ENCODE measurements around the gene KIF16B.

The KIF16B gene

DNA sequence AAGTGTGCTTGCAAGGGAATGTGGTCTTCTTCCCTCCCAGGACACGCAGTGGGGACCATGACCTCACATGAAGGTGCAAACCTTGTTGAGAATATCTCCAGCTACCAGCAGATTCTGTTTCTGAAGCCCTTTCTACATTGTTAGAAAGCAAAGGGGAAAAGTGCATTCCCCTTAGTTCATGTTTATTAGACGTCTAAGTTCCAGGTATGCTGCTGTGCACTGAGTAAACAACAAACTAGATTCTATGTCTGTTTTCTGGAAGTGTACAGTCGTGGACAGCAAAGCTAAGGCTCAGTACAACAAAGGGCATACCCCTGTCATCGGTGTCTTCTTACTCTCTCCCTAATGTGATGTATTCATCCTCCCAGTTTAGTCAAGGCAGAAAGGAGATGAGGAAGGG is 178.5 kb downstream of the KIF16B start:
- DNase-seq (ENCODE audit: low spot score), result no peak

DNA sequence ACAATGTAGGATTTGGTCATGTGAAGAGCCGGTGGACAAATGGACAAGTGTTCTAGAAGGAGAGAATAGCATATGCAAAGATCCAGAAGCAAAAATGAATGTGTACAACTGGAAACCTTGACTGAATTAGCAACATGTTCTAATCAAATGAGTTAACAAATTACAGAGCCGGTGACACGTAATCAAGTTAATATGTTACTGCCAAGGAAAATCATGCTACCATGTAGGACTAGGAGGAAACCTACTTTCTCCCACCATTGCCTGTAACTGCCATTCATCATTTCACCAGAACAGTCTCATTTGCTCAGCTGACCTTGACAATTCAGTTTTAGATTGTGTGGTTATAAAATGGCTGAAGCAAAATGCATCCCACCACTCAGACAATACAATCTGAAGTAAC is 179.4 kb downstream of the KIF16B start:
- DNase-seq (ENCODE audit: low spot score), result no peak

DNA sequence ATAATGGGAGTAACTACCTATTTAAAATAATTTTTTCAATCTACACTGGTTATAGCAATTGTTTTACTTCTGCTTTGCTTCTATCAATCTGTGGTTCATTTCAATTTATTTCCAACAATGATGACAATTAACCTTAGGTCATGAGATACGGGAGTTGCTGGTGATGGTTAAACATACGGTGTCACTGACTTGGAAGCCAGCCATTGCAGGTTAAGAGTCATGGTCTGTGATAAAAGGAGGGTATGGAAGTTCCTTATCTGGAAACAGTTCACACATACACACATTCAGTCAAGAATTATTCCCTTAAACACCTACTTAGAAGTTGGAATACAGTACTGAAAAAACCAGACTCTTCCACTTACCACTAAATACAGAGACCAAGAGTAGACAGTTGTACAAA is 180.0 kb downstream of the KIF16B start:
- no peak for DNase-seq (ENCODE audit: low spot score)

DNA sequence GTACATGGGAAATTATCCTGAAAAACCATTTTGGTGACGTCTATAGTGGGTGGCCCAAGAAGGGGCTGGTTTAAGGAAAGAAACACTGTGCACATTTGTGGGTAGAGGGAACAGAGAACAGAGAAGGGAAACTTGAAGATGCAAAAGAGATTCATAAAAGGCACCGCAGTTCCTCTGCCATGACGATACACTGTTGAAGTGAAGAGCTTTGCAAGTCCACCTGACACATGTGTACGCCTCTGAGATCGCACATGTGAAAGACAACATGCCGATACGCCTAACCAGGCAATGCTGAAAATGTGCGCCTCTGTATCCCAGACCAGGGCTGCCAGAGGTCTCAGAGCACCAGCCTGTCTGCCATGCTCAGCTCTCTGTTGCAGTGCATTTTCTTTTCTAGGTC is 180.9 kb downstream of the KIF16B start:
- DNase-seq (ENCODE audit: low spot score), result no peak

DNA sequence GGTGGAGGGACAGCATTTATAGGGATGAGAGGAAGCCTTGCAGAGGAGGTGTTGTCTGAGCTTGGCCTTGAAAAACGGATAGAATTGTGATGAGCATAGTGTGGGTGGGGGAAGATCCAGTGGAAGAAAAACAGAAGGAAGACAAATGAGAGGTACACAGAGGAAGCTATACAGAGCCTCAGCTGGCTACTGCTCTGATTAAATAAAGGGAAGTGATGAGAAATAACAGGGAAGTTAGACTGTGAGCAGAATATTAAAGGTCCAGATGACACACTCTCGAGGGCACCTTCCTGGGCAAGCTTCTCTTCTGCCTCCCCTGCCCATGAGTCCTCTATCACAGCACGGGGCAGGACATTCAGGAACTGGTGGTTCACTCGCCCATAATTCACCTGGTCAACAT is 182.3 kb downstream of the KIF16B start:
- DNase-seq (ENCODE audit: low spot score), result no peak

DNA sequence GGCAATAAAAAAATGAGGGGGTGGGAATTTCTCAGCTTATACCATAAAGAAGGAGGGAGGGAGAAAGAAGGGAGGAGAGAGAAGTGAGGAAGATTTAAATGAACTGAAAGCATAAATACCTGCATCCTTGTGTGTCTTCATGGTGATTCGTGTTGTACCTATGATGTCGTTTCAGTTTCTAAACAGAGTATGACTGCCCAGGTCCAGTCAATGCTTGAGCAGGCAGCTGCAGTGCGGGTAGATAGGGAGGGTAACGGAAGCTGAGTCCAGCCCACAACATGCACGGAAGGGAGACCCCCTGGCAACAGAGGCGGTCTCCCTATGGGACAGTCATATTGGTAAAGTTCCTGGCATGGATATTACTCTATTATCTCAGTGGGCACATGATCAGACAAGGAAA is 184.5 kb downstream of the KIF16B start:
- no peak for DNase-seq (ENCODE audit: low spot score)

DNA sequence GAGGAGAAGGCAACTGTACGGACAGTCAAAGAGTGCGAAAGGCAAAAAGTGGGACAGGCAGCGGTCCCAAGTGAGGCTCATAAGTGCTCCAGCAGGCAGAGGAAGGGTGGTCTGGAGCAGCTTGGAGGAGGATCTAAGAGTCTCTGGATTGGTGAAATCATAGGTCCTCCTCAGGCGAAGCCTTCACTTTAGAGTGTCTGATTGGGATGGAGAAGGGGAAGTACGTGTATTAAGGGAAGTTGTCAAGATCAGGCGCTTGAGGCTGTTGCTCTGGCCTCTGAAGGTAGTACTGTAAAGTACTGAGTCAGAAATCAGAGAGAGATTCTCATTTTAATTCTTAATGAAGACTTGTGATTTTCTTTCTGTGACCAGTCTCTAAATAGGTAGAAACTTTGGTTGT is 185.6 kb downstream of the KIF16B start:
- no peak for DNase-seq (ENCODE audit: low spot score)

DNA sequence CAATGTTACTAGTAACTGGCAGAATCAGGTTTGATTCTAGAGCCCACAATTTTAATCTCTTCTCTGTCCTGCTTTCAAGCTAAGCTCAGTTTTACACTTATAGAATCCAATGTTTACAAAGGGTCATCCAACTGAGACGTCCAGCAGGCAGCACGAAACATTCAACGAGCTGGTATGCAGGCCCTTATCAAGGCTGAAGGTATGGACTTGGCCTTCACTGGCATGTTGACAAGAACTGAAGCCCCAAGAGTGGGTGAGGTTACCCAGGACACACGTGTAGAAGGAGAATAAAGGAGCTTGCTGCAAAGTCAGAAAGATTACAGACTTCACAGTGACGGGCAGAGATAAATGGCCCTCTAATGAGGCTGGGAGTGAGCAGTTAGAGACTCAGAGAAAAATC is 187.4 kb downstream of the KIF16B start:
- no peak for DNase-seq (ENCODE audit: low spot score)

DNA sequence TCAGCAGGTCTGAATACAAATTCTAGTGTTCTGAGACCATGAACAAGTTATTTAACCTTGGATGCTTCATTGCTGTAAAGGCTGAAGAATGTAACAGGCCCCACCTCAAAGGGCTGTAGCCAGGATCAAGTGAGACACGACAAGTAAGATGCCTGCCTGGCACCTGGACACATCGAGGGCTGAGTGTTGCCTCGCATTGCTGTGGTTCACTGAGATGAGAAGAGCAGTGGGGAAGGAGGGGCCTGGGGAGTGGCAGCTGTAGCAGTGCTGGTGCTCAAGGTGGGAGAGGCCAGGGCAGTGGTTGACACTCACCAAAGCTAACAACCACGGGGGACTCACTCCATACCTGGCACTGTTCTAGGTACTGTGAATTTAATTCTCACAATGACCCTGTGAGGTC is 187.8 kb downstream of the KIF16B start:
- DNase-seq (ENCODE audit: low spot score), result no peak

DNA sequence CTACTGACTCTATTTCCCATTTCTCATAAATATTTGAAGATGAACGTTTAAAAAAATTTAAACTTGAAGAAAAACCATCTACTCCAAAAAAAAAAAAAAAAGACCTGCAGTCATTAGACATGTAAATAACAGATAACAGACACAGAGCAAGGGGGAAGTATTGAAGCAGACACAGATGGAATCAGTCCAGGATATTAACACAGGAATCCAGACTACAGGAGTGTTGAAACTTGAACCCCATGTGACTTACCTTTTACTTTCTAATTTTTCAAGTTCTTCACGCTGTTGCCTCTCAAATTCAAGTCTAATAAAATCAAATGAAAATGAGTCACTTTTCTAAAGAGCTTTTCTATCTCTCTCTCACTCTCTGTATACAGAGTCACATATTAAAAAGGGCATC is 191.8 kb downstream of the KIF16B start:
- DNase-seq (ENCODE audit: low spot score), result no peak

DNA sequence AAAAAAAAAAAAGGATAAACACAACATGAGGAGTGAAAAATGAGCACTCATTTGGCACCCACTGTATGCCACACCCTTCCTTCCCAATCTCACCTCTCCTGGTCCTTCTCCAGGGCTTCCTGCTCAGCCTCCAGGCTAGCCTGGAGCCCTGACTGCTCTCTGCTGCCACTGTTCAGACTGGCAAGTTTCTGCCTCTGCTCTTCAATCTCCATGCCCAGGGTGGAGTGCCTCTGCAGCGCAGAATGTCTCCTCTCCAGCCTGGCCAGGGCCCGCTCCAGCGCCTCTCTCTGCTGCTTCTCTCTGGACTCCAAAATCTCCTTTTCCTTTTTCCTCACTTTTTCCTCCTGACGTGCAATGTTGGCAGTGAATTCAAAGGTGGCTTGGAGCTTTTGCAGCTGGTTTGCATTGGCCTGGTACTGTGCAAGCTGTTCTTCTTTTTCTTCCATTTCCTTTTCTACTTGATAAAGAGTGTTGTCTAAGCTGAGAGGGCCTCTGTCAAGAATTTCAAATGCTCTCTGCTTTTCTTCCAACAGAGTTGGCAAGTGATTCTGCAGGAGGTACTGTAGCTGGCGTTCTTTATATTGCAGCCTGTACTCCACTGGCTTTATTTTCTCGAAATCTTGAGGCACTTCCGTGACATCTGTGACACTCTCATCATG is 194.4 kb downstream of the KIF16B start:
- DNase-seq (ENCODE audit: low spot score), result no peak

DNA sequence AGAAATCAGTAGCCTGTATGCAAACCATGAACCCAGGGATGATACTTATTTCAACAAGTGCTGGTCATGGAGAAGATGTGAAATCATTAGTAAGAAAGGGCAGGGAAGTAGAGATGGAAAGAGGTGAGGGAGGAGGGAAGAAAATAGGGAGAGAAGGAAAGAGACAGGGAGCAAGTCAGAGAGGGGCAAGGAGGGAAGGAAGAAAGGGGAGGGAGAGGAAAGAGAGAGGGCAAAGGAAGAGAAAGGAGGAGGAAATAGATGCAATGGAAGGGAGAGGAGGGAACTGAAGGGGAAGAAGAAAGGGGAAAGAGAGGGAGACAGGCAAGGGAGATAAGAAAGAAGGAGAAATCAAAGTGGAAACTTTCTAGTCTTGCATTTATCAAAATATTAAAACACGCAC is 195.1 kb downstream of the KIF16B start:
- DNase-seq (ENCODE audit: low spot score), result no peak

DNA sequence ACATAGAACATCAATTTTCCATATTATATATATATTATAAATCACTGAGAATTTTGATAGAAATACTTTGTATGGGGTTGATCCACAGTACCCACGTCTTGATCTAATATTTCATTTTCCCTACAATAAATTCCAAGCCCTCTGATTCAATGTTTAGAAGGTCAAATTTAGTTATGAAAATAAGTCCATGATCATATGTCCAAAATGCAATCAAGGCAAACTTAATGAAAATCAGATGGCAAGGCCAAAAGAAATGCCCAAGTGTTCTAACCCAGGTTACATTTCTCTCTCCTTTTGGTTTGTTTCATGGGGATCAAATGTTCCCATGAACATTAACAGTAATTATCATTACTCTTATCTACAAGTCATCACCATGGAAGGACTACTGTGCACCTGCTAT is 203.8 kb downstream of the KIF16B start:
- no peak for DNase-seq (ENCODE audit: low spot score)

DNA sequence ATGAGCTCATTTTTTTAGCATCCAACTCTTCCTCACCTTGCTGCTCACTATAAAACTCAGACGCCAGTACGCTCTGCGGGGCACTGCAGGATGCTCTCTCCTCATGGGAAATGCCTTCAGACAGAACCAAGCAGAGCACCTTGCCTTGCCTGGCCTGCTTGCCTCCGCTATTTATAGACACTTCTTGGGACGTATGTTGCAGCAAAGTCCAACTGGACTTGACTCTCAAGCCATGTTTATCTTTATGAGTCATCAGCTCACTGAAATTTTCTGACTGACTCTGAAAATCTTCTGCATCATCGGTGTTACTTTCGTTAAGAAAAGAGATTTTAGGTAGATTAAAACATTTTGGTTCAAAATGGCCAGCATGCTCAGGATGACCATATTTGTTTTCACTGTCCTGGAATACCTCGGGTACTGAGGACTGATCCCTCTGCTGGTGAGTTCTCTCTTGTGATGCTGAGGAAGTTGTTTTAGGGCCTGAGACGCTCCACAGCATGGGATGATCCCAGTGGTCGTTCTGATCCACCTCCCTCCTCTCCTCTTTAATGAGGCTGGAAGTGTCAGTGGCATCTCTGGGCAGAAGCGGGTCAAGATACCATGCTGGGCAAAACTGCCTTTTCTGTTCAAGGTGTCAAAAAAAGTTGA is 204.5 kb downstream of the KIF16B start:
- DNase-seq (ENCODE audit: low spot score), result no peak

DNA sequence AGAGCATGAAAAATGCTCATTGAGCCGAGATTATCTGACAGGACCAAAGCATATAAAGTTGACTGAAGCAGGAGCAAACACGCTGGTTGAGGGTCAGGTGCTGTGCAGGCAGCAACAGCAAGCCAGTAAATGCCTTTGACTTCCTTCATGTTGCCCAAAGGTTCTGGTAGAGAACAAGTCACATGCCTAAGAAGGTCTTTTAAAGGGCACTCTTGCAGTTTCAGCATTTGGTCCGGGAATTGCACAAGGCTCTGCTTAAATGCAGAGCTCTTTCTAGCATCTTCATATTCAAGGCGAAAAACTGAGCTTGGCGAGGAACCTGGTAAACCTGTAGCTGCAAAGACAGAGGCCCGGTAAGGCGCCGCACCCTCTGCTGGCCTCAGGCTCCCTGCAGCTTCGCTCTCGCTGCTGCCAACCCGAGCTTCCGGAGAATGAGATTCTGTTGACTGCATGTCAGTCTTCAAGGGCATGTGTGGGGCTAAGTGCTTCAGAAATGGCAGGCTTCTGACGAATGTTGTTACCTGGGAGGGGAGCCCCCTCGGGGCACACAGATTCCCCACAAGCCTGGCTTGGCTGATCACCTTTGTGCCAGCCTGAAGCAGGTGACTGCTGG is 205.2 kb downstream of the KIF16B start:
- DNase-seq (ENCODE audit: low spot score), result no peak

DNA sequence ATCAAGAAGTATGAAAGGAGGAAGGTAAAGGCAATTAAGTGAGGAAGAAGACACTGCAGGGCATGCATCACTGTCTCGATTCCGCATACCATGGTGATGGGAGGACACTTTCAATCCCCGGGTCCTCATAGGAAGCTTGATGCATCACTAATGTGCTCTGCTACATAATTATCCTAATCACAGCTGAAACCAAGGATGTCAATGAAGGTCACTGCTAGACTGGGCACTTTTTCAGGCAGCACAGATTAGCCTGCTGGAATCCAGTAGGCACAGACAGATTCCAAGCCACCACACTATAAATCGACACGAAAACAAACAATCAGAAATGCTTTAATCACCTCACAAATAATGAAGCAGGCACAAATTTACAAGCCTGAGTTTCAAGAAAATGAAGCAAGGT is 206.7 kb downstream of the KIF16B start:
- no peak for DNase-seq (ENCODE audit: low spot score)

DNA sequence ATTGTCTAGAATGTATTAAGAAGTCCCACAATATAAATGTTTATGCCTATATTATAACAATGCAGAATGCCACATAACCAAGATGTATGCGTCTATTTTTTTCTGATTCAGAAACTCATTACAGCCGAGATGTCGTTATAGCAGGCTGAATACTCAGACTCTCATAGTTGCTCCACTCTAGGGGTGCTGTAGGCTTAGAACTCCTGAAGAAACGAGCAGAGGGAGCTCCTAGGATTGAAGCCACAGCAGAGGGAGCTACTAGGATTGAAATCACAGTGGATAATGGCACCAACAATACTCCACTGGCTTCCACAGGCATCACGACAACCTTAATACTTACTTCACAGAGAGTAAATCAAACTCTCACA is 208.9 kb downstream of the KIF16B start:
- DNase-seq (ENCODE audit: low spot score), result no peak

DNA sequence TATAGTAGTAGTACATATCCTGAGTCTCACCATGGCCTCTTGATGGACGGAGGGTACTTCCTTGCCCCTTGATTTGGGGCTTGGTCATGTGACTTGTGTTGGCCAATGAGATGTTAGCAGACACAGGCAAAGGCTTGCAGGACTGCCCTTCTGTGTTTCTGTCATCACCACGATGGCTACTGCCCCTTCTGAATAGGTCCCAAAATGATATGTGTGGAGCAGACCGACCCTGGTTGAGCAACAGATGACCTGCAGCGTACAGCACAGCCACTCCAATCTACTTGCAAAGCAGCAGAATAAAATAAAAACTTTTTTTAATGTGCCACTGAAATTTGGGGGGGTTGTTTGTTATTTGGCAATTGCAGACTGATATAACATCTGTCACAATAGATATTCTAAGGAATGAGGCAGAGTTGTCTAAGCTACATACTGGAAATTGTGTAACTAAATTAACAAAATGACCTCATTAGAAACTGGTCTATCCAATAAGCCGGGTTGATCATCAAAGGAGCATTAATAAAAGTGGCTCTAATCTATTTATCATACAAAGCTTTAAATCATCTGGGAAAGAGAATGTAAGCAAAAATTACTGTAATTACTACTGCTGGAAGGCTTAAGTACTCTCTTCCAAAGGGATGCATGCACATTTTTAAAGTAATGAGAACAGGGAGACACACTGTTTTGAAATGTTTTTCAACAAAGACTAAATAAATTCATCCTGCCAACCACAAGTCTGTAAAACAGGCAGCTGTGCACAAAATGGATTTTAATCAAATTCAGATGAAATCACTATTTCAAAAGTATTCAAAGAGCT is 209.5 kb downstream of the KIF16B start:
- DNase-seq (ENCODE audit: low spot score), result no peak

DNA sequence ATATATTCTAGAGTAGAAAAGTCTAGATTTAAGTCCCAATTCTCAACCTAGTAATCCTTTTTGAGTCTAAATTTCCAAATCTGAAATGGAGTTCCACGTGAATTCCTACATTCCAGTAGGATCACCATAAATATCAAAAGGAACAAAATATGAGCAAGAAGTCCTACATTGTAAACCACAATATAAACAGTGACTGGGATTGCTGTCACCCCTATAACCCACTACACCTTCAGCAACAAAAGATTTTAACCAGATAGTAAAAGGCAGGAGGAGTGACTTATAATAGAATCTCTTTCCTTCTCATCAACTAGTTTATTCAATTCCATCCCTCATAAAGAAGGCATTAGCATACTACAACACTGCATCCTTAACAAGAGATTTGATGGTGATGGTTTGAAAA is 210.6 kb downstream of the KIF16B start:
- DNase-seq (ENCODE audit: low spot score), result no peak

DNA sequence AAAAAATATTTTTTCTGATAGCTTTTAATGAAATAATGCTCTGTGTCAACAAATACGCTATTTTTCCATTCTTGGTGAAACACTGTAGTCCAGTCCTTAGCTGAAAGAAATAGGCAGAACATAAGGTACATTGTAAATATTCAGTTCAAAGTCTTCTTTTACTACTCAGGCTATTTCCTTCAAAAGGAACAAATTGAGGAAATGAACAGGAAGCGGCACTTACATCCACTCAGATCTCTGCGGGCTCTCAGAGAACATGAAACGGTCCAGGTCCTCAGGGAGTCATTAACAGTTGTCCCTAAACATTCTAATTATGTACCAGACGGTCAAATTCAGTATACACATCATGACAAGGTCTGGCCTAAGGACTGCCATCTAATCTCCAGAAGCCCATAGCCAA is 212.6 kb downstream of the KIF16B start:
- no peak for DNase-seq (ENCODE audit: low spot score)

DNA sequence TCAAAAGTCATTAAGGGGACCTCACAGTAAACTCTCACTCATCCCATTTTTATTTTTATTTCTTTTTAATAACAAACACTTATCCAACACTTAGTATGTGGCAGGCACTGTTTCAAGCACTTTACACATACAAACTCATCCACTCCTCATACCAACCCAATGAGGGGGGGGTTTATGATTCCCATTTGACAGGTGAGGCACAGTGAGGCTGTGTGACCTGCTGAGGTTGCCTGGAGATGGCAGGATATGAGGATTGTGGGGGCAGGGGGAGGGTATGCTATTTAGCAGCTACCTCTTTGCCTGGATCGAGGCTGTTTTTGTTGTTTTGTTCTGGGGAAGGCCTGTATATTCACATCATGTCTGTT is 219.8 kb downstream of the KIF16B start:
- DNase-seq (ENCODE audit: low spot score), result no peak

DNA sequence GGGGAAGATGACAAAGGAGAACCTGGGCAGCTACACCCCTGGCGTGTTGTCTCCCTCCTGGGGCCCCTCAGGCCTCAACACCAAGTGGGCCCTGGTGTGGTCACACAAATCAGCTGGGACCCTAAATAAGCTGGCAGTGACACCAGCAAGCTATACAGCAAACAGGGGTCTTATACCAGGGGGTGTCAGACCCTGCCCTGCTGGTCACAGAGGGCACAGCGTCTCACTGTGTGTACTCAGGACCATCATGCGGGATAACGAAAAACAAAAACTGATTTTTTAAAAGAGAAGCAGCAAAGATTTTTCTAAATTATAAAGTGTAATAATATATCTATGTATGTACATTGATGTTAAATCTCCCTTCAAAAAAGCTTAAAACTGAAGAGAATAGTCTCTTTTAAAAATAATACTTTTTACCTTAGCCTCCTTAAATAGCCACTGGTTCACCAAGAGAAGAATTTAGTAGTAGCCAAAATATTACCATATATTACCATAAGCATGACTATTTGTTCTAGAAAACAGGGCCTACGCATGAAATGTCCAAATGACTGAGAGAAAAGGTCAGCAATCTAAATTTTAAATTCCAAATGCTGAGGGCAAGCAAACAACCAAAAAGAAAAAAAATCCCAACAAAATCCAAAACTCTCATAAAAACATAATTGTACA is 220.4 kb downstream of the KIF16B start:
- no peak for DNase-seq (ENCODE audit: low spot score)

DNA sequence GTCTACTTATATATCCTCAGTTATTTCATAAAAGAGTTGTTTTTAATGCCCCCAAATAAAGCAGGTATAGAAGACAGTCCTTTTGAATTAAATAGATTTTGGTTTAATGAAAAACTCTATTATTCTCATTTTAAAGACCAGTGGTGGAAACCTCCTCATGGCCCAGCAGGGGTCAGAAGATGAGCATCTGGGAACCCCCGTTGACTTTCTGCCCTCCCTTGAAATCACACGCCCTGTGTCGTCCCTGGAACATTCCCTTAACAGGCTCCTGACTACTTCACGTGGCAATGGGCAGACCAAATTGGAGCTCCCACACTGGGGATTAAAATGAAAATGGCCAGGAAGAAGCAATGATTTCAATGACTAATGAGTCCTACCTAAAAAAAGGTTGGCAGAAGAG is 220.9 kb downstream of the KIF16B start:
- no peak for DNase-seq (ENCODE audit: low spot score)
